Mesothelial cell of epicardium (in vitro differentiated cells): ENCODE data around the gene CIBAR2. TPM values are rescaled to one million over a fixed set of nuclear protein-coding genes. Genes with fewer than 3 reads are reported as not detected.

Experiments used
- DNase-seq, 2 experiments: peaks; one replicate each; pipeline ENCODE4 v3.0.0; 2021; ENCODE audit warnings: low spot score in 2 of 2; ENCODE audit not compliant: unreplicated experiment in 2 of 2
- H3K27ac Mint-ChIP-seq: 2 replicates; pipeline ENCODE4 v1.8.0; 2021; ENCODE audit warnings: mixed read lengths
- H3K27me3 Mint-ChIP-seq: 2 replicates; pipeline ENCODE4 v1.8.0; 2021; ENCODE audit warnings: low read depth, mixed read lengths
- H3K36me3 Mint-ChIP-seq: 2 replicates; pipeline ENCODE4 v1.8.0; 2021; ENCODE audit warnings: mixed read lengths
- H3K4me1 Mint-ChIP-seq: 2 replicates; pipeline ENCODE4 v1.8.0; 2021; ENCODE audit warnings: mixed read lengths
- H3K4me3 Mint-ChIP-seq: 2 replicates; pipeline ENCODE4 v1.8.0; 2021; ENCODE audit warnings: mild to moderate bottlenecking, moderate library complexity, mixed read lengths
- H3K9me3 Mint-ChIP-seq: 2 replicates; pipeline ENCODE4 v1.8.0; 2021; ENCODE audit warnings: mixed read lengths
- total RNA-seq: library from RNA; stranded (reverse); gene quantifications from 3 replicates; pipeline ENCODE4 v1.2.1, GENCODE V29; 2021
- TF ChIP-seq, protein P1 (sequence below): fragments of 200-600 bp; sonication (generic); IDR thresholded peaks from one replicate; pipeline ENCODE4 v1.5.0; 2021; ENCODE audit warnings: antibody characterized with exemption; ENCODE audit not compliant: unreplicated experiment

The CIBAR2 gene
- total RNA-seq, 1 donor from 2014 or later, result not detected

DNA sequence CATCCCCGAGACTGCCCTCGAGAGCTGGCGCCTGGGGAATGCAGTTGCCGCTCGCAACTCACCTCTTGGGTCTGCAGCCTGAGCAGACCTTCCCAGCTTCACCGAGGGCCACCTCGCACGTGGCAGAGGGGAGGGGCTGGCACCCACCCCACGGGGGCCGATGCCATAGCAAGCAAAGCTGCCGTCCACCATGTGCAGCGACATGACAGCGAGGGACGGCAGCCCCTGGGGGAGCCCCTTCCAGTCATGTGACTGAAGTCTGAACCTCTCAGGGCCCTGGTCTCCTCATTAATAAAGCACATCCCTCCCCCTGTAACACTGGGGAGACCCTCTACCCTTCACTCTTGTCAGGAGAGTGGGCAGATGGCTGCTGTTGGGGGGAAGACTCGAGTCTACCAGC, 30.5 kb downstream of the CIBAR2 start:
- Mint-ChIP-seq H3K27me3 (peaks cover 14% of the 10 kb centered on the region), H3K27ac (no peak overlapping the region), H3K36me3 (peaks cover 13% of the 10 kb centered on the region), H3K9me3 (no peaks in the 10 kb centered on the region), H3K4me3 (no peak overlapping the region), H3K4me1 (peaks cover 25% of the 10 kb centered on the region)
- TF ChIP-seq, protein P1, sequence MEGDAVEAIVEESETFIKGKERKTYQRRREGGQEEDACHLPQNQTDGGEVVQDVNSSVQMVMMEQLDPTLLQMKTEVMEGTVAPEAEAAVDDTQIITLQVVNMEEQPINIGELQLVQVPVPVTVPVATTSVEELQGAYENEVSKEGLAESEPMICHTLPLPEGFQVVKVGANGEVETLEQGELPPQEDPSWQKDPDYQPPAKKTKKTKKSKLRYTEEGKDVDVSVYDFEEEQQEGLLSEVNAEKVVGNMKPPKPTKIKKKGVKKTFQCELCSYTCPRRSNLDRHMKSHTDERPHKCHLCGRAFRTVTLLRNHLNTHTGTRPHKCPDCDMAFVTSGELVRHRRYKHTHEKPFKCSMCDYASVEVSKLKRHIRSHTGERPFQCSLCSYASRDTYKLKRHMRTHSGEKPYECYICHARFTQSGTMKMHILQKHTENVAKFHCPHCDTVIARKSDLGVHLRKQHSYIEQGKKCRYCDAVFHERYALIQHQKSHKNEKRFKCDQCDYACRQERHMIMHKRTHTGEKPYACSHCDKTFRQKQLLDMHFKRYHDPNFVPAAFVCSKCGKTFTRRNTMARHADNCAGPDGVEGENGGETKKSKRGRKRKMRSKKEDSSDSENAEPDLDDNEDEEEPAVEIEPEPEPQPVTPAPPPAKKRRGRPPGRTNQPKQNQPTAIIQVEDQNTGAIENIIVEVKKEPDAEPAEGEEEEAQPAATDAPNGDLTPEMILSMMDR, result no peak
- DNase-seq, result no peak

DNA sequence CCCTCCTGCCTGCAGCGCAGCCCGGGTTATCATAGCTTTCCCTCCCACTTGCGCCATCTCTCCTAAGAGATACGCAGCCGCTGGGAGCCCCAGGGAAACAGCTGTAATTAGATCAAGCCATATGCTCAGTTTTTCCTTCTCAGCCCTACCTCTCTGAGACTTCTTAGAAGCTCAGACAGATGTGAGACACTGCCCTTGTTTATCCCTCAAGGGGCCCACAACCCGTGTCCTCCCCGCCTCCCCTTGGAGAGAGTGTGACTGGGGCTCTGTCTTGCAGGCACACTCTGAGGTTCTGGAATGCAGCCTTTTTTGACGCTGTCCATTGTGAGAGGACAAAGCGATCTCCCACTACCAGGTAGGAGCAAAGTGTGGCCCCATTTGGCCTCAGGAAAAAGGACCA, 31.2 kb downstream of the CIBAR2 start:
- no peaks in the 10 kb centered on the region for H3K9me3 Mint-ChIP-seq
- H3K4me3 Mint-ChIP-seq, result no peak overlapping the region
- peaks cover 14% of the 10 kb centered on the region for H3K27me3 Mint-ChIP-seq
- TF ChIP-seq, protein P1, result no peak
- peaks cover 25% of the 10 kb centered on the region for H3K4me1 Mint-ChIP-seq
- no peak for DNase-seq
- H3K36me3 Mint-ChIP-seq, result peaks cover 13% of the 10 kb centered on the region
- no peak overlapping the region for H3K27ac Mint-ChIP-seq

DNA sequence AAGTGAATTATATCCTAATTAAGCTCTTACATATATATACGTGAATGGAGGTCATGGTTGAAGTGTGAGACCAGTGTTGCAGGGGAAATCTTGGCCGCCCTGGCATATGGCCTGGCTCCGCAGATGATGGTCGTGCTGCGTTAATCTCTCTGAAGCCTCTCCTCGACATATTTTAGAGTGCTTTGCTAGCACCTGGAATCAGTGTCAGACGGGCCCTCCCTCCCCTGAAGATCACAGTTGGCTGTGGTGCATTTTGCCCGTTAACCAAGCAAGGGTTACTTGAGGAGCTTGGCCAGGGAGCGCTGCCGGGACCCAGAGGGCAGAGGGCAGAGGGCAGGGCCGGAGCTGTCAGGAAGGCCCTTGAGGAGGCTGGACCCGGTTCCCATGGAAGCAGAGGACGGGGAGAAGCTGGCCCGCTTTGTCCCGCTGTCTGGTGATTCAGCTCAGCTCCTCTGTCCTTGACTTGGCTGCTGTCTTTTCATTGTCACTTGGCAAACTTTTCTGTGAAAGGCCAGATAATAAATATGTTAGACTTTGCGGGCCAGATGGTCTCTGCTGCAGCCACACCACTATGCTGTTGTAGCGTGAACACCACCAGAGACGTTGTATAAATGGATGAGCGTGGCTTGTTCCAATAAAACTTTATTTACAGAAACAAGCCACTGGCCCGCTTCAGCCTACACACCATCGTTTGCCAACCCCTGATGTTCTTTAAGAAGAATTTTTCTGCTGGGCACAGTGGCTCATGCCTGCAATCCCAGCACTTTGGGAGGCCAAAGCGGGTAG, 32.3 kb downstream of the CIBAR2 start:
- Mint-ChIP-seq H3K27me3 (peaks cover 14% of the 10 kb centered on the region), H3K27ac (no peak overlapping the region), H3K4me3 (no peak overlapping the region), H3K4me1 (peaks cover 25% of the 10 kb centered on the region), H3K36me3 (peaks cover 17% of the 10 kb centered on the region), H3K9me3 (no peaks in the 10 kb centered on the region)
- no peak for DNase-seq
- TF ChIP-seq, protein P1, result no peak

DNA sequence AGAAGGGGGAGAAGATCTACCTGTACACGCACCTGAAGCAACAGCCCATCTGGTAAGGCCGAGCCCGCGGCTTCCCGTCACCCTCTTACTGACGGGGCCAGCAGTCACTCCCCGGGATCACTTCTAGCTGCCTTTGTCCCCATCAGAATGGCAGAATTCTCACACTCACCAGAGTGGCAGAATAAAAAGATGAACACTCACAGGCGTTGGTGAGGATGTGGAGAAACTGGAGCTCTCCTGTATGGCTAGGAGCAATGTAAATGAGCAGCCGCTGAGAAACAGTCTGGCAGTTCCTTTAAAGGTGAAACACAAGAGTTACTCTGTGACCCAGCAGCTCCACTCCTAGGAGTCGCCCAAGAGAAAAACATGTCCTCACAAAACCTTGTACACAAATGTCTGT, 33.3 kb downstream of the CIBAR2 start:
- no peak overlapping the region for H3K4me3 Mint-ChIP-seq
- H3K27me3 Mint-ChIP-seq, result peaks cover 14% of the 10 kb centered on the region
- TF ChIP-seq, protein P1, result no peak
- H3K27ac Mint-ChIP-seq, result no peak overlapping the region
- peaks cover 25% of the 10 kb centered on the region for H3K4me1 Mint-ChIP-seq
- H3K36me3 Mint-ChIP-seq, result peaks cover 17% of the 10 kb centered on the region
- no peak for DNase-seq
- H3K9me3 Mint-ChIP-seq, result no peaks in the 10 kb centered on the region

DNA sequence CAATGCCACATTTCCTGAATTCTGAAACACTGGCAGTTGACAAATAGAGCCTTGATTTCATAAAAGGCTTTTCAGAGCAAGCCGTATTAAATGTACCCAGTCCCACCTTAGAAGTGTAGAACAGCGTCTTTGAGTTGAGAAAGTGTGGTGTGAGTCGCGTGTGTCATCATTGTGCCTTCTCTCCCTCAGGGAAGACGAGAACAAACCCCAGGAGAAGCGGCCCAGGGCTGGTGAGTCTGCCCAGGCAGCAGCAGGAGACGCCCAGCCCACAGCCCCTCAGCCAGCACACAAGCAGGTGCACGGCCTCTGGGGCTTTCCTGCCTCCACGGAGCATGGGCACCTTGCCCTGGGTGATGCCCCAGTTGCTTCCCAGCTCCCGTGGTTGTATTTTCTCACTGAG, 34.0 kb downstream of the CIBAR2 start:
- Mint-ChIP-seq H3K36me3 (peaks cover 17% of the 10 kb centered on the region), H3K27me3 (peaks cover 8% of the 10 kb centered on the region), H3K27ac (no peak overlapping the region), H3K4me3 (no peak overlapping the region), H3K4me1 (peaks cover 20% of the 10 kb centered on the region), H3K9me3 (no peaks in the 10 kb centered on the region)
- DNase-seq, result no peak
- TF ChIP-seq, protein P1, result no peak
